PFSK-1 (cell line): ENCODE results near the gene ELMO1.

Experiments
- FOXP2 ChIP-seq: optimal IDR thresholded peaks from 2 replicates; pipeline ENCODE3; 2011; ENCODE audit warnings: borderline replicate concordance, control low read depth, inconsistent platforms; ENCODE audit not compliant: insufficient read depth; ENCODE audit errors: extremely low read length, extremely low read depth
- POLR2AphosphoS5 ChIP-seq: IDR thresholded peaks from 2 replicates; pipeline ENCODE4 v1.6.1; 2012; ENCODE audit warnings: low read depth, mild to moderate bottlenecking, control low read depth, low read length, moderate library complexity
- SIN3A ChIP-seq: IDR thresholded peaks from 2 replicates; pipeline ENCODE4 v1.6.1; 2012; ENCODE audit warnings: mild to moderate bottlenecking, low read length, moderate library complexity, borderline replicate concordance; ENCODE audit not compliant: insufficient read depth
- TAF1 ChIP-seq: IDR thresholded peaks from 2 replicates; pipeline ENCODE4 v1.6.1; 2012; ENCODE audit warnings: low read length, control low read depth, borderline replicate concordance; ENCODE audit not compliant: insufficient read depth
- TF ChIP-seq, protein P1 (sequence below), 2 experiments: IDR thresholded peaks; 2 replicates each; pipeline versions ENCODE4 v1.6.1 to v1.8.0; 2011 to 2012; ENCODE audit warnings: low read depth in 2 of 2, low read length in 2 of 2, control low read depth in 1 of 2, inconsistent platforms in 1 of 2, mild to moderate bottlenecking in 1 of 2, moderate library complexity in 1 of 2; ENCODE audit not compliant: insufficient read depth in 1 of 2

The ELMO1 gene

DNA sequence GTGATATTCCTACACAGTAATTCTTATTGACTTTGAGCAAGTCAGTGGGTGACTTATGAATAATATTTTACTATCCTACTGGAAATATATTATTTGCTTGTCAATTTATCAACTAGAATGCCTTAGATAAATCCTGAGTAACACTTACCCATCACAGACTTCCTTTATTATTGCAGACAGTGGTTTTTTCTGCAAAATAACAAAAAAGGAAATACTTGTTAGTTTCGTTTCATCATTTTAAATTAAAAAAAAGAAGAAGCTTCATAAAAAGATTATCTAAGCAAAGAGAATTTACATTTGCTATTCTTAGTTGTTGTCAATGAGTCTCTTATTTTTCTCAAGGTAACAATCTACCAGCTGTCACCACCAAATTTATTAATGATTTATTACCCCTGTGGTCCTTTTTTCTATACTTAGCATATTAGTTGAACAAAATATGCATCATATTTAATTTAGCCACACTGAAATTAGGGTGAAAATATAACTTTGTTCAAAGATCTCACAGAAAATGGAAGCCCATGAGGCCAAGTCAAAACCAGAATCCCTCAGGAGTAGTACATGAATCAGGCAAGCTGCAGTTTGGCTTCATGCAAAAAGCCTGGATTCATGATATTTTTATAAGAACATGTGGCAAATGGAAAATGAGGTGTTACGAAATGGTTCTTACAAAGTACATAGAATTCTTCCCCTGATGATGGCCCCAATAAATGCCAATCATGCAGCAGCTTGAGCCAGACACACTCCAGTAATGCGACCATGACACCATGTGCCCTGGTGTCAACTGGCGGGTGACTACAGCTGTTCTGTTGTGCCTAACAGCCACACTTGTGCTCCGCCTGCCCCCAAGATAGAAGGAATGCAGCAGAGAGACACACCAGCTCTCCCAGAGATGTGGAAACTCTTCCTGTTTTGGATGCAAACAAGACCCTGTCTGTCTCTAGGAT, 132.6 kb downstream of the ELMO1 start:
- TF ChIP-seq SIN3A (no peak), TAF1 (no peak), FOXP2 (no peak), POLR2AphosphoS5 (no peak)
- TF ChIP-seq, protein P1, sequence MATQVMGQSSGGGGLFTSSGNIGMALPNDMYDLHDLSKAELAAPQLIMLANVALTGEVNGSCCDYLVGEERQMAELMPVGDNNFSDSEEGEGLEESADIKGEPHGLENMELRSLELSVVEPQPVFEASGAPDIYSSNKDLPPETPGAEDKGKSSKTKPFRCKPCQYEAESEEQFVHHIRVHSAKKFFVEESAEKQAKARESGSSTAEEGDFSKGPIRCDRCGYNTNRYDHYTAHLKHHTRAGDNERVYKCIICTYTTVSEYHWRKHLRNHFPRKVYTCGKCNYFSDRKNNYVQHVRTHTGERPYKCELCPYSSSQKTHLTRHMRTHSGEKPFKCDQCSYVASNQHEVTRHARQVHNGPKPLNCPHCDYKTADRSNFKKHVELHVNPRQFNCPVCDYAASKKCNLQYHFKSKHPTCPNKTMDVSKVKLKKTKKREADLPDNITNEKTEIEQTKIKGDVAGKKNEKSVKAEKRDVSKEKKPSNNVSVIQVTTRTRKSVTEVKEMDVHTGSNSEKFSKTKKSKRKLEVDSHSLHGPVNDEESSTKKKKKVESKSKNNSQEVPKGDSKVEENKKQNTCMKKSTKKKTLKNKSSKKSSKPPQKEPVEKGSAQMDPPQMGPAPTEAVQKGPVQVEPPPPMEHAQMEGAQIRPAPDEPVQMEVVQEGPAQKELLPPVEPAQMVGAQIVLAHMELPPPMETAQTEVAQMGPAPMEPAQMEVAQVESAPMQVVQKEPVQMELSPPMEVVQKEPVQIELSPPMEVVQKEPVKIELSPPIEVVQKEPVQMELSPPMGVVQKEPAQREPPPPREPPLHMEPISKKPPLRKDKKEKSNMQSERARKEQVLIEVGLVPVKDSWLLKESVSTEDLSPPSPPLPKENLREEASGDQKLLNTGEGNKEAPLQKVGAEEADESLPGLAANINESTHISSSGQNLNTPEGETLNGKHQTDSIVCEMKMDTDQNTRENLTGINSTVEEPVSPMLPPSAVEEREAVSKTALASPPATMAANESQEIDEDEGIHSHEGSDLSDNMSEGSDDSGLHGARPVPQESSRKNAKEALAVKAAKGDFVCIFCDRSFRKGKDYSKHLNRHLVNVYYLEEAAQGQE (IDR thresholded peaks at IDR 0.05; ENCODE audit: insufficient read depth in 1 of 2, low read depth in 2 of 2, low read length in 2 of 2): no peak

DNA sequence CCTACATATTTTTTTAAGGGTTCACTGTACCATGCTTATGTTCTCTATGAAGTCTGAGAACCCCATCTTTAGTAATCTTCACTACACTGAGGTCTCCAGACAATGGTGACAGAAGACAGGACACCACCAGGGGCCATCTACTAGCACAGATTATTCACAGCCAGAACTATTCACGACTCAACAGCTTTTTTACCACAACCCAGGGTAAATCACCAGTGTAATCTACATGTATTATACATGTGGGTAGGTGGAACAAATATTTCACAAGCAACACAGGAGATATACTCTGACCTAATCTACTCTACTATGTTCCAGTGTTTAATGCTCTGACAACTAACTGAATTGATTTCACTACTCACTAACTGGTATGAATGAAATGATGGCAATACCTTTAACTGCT, 136.1 kb downstream of the ELMO1 start:
- TF ChIP-seq POLR2AphosphoS5 (no peak), TAF1 (no peak), FOXP2 (no peak), SIN3A (no peak)
- TF ChIP-seq, protein P1 (IDR thresholded peaks at IDR 0.05; ENCODE audit: insufficient read depth in 1 of 2, low read depth in 2 of 2, low read length in 2 of 2): no peak

DNA sequence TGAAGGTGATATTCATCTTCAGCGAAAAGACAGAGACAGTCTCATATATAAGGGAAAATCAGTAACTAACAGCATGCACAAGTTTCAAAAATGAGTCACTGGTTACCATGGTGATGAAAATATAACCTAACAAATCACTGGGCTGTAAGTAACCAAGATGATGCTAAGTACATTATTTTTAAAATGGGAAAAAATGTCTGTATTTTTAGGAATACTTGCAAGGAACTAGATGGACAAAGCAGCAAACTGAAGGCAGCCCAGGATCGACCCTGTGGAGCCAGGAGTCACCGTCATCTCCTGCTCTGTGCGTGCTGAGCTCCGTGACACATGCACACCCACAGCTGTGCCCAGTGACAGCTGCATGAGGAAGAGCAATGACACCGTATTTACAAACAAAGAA, 137.3 kb downstream of the ELMO1 start:
- TF ChIP-seq TAF1 (no peak), FOXP2 (no peak), SIN3A (no peak), POLR2AphosphoS5 (no peak)
- TF ChIP-seq, protein P1 (IDR thresholded peaks at IDR 0.05; ENCODE audit: insufficient read depth in 1 of 2, low read depth in 2 of 2, low read length in 2 of 2): no peak

DNA sequence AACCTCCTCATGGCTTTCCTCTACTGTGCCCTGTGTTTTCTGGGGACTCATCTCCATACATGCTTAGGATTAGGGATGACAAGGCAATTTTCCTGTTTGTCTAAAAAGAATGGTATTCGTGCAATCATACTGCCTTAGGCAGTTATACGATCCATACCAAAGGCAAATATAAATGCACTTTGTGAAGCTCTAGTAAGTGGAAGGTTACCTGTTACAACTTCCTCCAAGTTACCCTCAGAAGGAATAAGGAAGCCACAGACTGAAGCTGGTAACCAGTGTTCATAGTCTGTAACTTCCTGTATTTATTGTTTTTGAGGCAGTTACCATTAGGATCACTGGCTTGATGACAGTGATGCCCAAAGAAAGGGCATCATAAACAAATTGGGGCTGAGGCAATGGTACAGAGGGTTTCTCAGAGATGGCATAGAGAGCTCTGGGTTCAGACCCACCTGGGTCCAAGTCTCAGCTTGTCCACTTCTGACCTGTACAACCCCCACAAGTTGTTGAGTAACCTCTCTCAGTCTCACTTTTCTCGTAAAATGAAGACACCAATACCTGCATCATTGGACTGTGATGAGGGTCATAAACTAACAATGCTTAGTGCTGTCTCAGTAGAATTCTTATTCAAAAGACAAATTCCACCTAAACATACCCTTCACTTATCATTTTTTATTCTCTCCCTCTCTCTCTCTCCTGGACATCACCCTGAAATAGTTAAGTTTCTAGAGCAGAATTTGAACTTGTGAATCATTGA, 138.2 kb downstream of the ELMO1 start:
- TF ChIP-seq TAF1: no peak
- TF ChIP-seq SIN3A: no peak
- TF ChIP-seq, protein P1 (IDR thresholded peaks at IDR 0.05; ENCODE audit: insufficient read depth in 1 of 2, low read depth in 2 of 2, low read length in 2 of 2): no peak
- no peak for TF ChIP-seq POLR2AphosphoS5
- no peak for TF ChIP-seq FOXP2
